ENCODE data around the gene CLK3. TPM values are rescaled to one million over a fixed set of nuclear protein-coding genes. Genes with fewer than 3 reads are reported as not detected.

The CLK3 gene
- polyA plus RNA-seq, 2 donors = 50.7 to 78.7 TPM

- Histone ChIP-seq H3K27ac (ENCODE audit: low read depth in 2 of 2, low read length in 1 of 2) (no peak overlapping the region), H3K9me3 (ENCODE audit: control insufficient read depth in 2 of 2, insufficient read depth in 1 of 2, low read depth in 1 of 2, low read length in 1 of 2) (no peaks in the 10 kb centered on the region), H3K4me3 (ENCODE audit: low read depth in 1 of 2, low read length in 2 of 2) (no peak overlapping the region), H3K4me1 (ENCODE audit: control insufficient read depth in 2 of 2, insufficient read depth in 2 of 2, low read length in 1 of 2) (peaks cover 4 to 5% of the 10 kb centered on the region in 2 donors), H3K27me3 (ENCODE audit: control insufficient read depth in 1 of 2, insufficient read depth in 2 of 2, low read length in 2 of 2) (no peaks in the 10 kb centered on the region), H3K36me3 (ENCODE audit: control insufficient read depth in 2 of 2, insufficient read depth in 2 of 2, low read length in 1 of 2) (no peaks in the 10 kb centered on the region)
- 62 to 68% methylated on average over 7 of the region's 7 CpGs for WGBS, 2 donors
These were observed 5.2 kb upstream of the CLK3 start for GRCh38 chr15:74610302-74610951.

- WGBS, 2 donors = 47 to 60% methylated on average over 9 to 11 of the region's 11 CpGs
- no peaks in the 10 kb centered on the region for H3K9me3 ChIP-seq (ENCODE audit: control insufficient read depth in 2 of 2, insufficient read depth in 1 of 2, low read depth in 1 of 2, low read length in 1 of 2)
These were observed 4.3 kb upstream of the CLK3 start for GRCh38 chr15:74611341-74611740.

GRCh38 chr15:74611834-74612233 is 3.8 kb upstream of the CLK3 start:
- H3K36me3 ChIP-seq (ENCODE audit: control insufficient read depth in 2 of 2, insufficient read depth in 2 of 2, low read length in 1 of 2) = no peaks in the 10 kb centered on the region
- WGBS, 2 donors = 87 to 90% methylated on average over 6 of the region's 6 CpGs
- H3K4me1 ChIP-seq (ENCODE audit: control insufficient read depth in 2 of 2, insufficient read depth in 2 of 2, low read length in 1 of 2) = peaks cover 4 to 5% of the 10 kb centered on the region in 2 donors
- H3K27me3 ChIP-seq (ENCODE audit: control insufficient read depth in 1 of 2, insufficient read depth in 2 of 2, low read length in 2 of 2) = no peaks in the 10 kb centered on the region
- no peak overlapping the region for H3K27ac ChIP-seq (ENCODE audit: low read depth in 2 of 2, low read length in 1 of 2)
- H3K9me3 ChIP-seq (ENCODE audit: control insufficient read depth in 2 of 2, insufficient read depth in 1 of 2, low read depth in 1 of 2, low read length in 1 of 2) = no peaks in the 10 kb centered on the region
- H3K4me3 ChIP-seq (ENCODE audit: low read depth in 1 of 2, low read length in 2 of 2) = no peak overlapping the region

More at GRCh38 chr15:74611341-74611740, 4.3 kb upstream of the CLK3 start:
- no peaks in the 10 kb centered on the region for H3K27me3 ChIP-seq (ENCODE audit: control insufficient read depth in 1 of 2, insufficient read depth in 2 of 2, low read length in 2 of 2)
- H3K4me1 ChIP-seq (ENCODE audit: control insufficient read depth in 2 of 2, insufficient read depth in 2 of 2, low read length in 1 of 2) = peaks cover 4 to 5% of the 10 kb centered on the region in 2 donors
- H3K36me3 ChIP-seq (ENCODE audit: control insufficient read depth in 2 of 2, insufficient read depth in 2 of 2, low read length in 1 of 2) = no peaks in the 10 kb centered on the region
- no peak overlapping the region for H3K4me3 ChIP-seq (ENCODE audit: low read depth in 1 of 2, low read length in 2 of 2)
- no peak overlapping the region for H3K27ac ChIP-seq (ENCODE audit: low read depth in 2 of 2, low read length in 1 of 2)

GRCh38 chr15:74612677-74613076 is 3.0 kb upstream of the CLK3 start:
- Histone ChIP-seq H3K4me3 (ENCODE audit: low read depth in 1 of 2, low read length in 2 of 2) (no peak overlapping the region), H3K4me1 (ENCODE audit: control insufficient read depth in 2 of 2, insufficient read depth in 2 of 2, low read length in 1 of 2) (peaks cover 4 to 5% of the 10 kb centered on the region in 2 donors), H3K36me3 (ENCODE audit: control insufficient read depth in 2 of 2, insufficient read depth in 2 of 2, low read length in 1 of 2) (no peaks in the 10 kb centered on the region), H3K27ac (ENCODE audit: low read depth in 2 of 2, low read length in 1 of 2) (no peak overlapping the region), H3K27me3 (ENCODE audit: control insufficient read depth in 1 of 2, insufficient read depth in 2 of 2, low read length in 2 of 2) (no peaks in the 10 kb centered on the region), H3K9me3 (ENCODE audit: control insufficient read depth in 2 of 2, insufficient read depth in 1 of 2, low read depth in 1 of 2, low read length in 1 of 2) (no peaks in the 10 kb centered on the region)
- 92 to 93% methylated on average over 2 of the region's 2 CpGs for WGBS, 2 donors

GRCh38 chr15:74613089-74613952 is 2.3 kb upstream of the CLK3 start:
- peaks cover 8% of the 10 kb centered on the region in 2 donors for H3K4me1 ChIP-seq (ENCODE audit: control insufficient read depth in 2 of 2, insufficient read depth in 2 of 2, low read length in 1 of 2)
- H3K27me3 ChIP-seq (ENCODE audit: control insufficient read depth in 1 of 2, insufficient read depth in 2 of 2, low read length in 2 of 2) = no peaks in the 10 kb centered on the region
- no peak overlapping the region for H3K4me3 ChIP-seq (ENCODE audit: low read depth in 1 of 2, low read length in 2 of 2)
- no peaks in the 10 kb centered on the region for H3K9me3 ChIP-seq (ENCODE audit: control insufficient read depth in 2 of 2, insufficient read depth in 1 of 2, low read depth in 1 of 2, low read length in 1 of 2)
- 67 to 68% methylated on average over 6 of the region's 6 CpGs for WGBS, 2 donors
- no peaks in the 10 kb centered on the region for H3K36me3 ChIP-seq (ENCODE audit: control insufficient read depth in 2 of 2, insufficient read depth in 2 of 2, low read length in 1 of 2)
- H3K27ac ChIP-seq (ENCODE audit: low read depth in 2 of 2, low read length in 1 of 2) = no peak overlapping the region

GRCh38 chr15:74613953-74614743 is 1.5 kb upstream of the CLK3 start:
- Histone ChIP-seq H3K36me3 (ENCODE audit: control insufficient read depth in 2 of 2, insufficient read depth in 2 of 2, low read length in 1 of 2) (peaks cover 2 to 4% of the 10 kb centered on the region in 2 donors), H3K4me1 (ENCODE audit: control insufficient read depth in 2 of 2, insufficient read depth in 2 of 2, low read length in 1 of 2) (peaks cover 8 to 9% of the 10 kb centered on the region in 2 donors), H3K4me3 (ENCODE audit: low read depth in 1 of 2, low read length in 2 of 2) (peak overlapping the region; percentile 77 to 85), H3K9me3 (ENCODE audit: control insufficient read depth in 2 of 2, insufficient read depth in 1 of 2, low read depth in 1 of 2, low read length in 1 of 2) (no peaks in the 10 kb centered on the region), H3K27me3 (ENCODE audit: control insufficient read depth in 1 of 2, insufficient read depth in 2 of 2, low read length in 2 of 2) (no peaks in the 10 kb centered on the region), H3K27ac (ENCODE audit: low read depth in 2 of 2, low read length in 1 of 2) (peak overlapping the region; percentile 97 to 99)
- WGBS, 2 donors = 31 to 33% methylated on average over 38 of the region's 38 CpGs

- peaks cover 8 to 9% of the 10 kb centered on the region in 2 donors for H3K4me1 ChIP-seq (ENCODE audit: control insufficient read depth in 2 of 2, insufficient read depth in 2 of 2, low read length in 1 of 2)
- 0% methylated on average over 74 to 76 of the region's 76 CpGs for WGBS, 2 donors
- H3K36me3 ChIP-seq (ENCODE audit: control insufficient read depth in 2 of 2, insufficient read depth in 2 of 2, low read length in 1 of 2) = peaks cover 8 to 10% of the 10 kb centered on the region in 2 donors
- H3K4me3 ChIP-seq (ENCODE audit: low read depth in 1 of 2, low read length in 2 of 2) = peak overlapping the region; percentile 77 to 85
- H3K9me3 ChIP-seq (ENCODE audit: control insufficient read depth in 2 of 2, insufficient read depth in 1 of 2, low read depth in 1 of 2, low read length in 1 of 2) = no peaks in the 10 kb centered on the region
- peak overlapping the region; percentile 97 to 99 for H3K27ac ChIP-seq (ENCODE audit: low read depth in 2 of 2, low read length in 1 of 2)
- H3K27me3 ChIP-seq (ENCODE audit: control insufficient read depth in 1 of 2, insufficient read depth in 2 of 2, low read length in 2 of 2) = no peaks in the 10 kb centered on the region
These were observed 710 bp upstream of the CLK3 start for GRCh38 chr15:74614744-74615507.

- Histone ChIP-seq H3K4me1 (ENCODE audit: control insufficient read depth in 2 of 2, insufficient read depth in 2 of 2, low read length in 1 of 2) (peaks cover 4 to 10% of the 10 kb centered on the region in 2 donors), H3K9me3 (ENCODE audit: control insufficient read depth in 2 of 2, insufficient read depth in 1 of 2, low read depth in 1 of 2, low read length in 1 of 2) (no peaks in the 10 kb centered on the region), H3K27me3 (ENCODE audit: control insufficient read depth in 1 of 2, insufficient read depth in 2 of 2, low read length in 2 of 2) (no peaks in the 10 kb centered on the region), H3K27ac (ENCODE audit: low read depth in 2 of 2, low read length in 1 of 2) (peak overlapping the region; percentile 97 to 99), H3K4me3 (ENCODE audit: low read depth in 1 of 2, low read length in 2 of 2) (peak overlapping the region; percentile 77 to 85), H3K36me3 (ENCODE audit: control insufficient read depth in 2 of 2, insufficient read depth in 2 of 2, low read length in 1 of 2) (peaks cover 18 to 25% of the 10 kb centered on the region in 2 donors)
- 0 to 1% methylated on average over 18 of the region's 18 CpGs for WGBS, 2 donors
These were observed 817 bp downstream of the CLK3 start for GRCh38 chr15:74616366-74616939.

All from esophagus (tissue), 2 donors.